HepG2 (cell line): Measurements from ENCODE around the gene MAVS. TPM values are rescaled to one million over a fixed set of nuclear protein-coding genes. Genes with fewer than 3 reads are reported as not detected.
A peak's percentile ranks its signal among the peaks of the same experiment; 100 is the strongest.

Source experiments
- AGO2 ChIP-seq: fragments of 200-400 bp; formaldehyde crosslinking; optimal IDR thresholded peaks from 2 replicates; pipeline ENCODE3; 2017; ENCODE audit warnings: mild to moderate bottlenecking, low read depth, low read length, moderate library complexity
- AKAP8 ChIP-seq: sonication (generic); formaldehyde crosslinking; IDR thresholded peaks from 2 replicates; pipeline ENCODE4 v1.5.1; 2020; ENCODE audit warnings: mild to moderate bottlenecking, missing genetic modification reagents
- DR1 ChIP-seq: sonication (generic); formaldehyde crosslinking; IDR thresholded peaks from 2 replicates; pipeline ENCODE4 v1.8.0; 2021; ENCODE audit warnings: mild to moderate bottlenecking, missing genetic modification reagents, inconsistent platforms
- ELF3 ChIP-seq: IDR thresholded peaks from 2 replicates; pipeline ENCODE4 v1.6.1; 2016; ENCODE audit warnings: missing genetic modification reagents, missing compliant biosample characterization
- ETV6 ChIP-seq: sonication (generic); formaldehyde crosslinking; conservative IDR thresholded peaks from 2 replicates; pipeline ENCODE4 v1.4.0; 2020; ENCODE audit warnings: missing genetic modification reagents
- GFI1 ChIP-seq: sonication (generic); formaldehyde crosslinking; IDR thresholded peaks from 2 replicates; pipeline ENCODE4 v1.5.0; 2020; ENCODE audit warnings: missing genetic modification reagents, mild to moderate bottlenecking, borderline replicate concordance
- HMGXB4 ChIP-seq, 2 experiments: sonication (generic) in 1 of 2; formaldehyde crosslinking in 1 of 2; IDR thresholded peaks; 2 replicates each; pipeline versions ENCODE4 v1.4.0 to v1.6.1; 2018 to 2020; ENCODE audit warnings: missing genetic modification reagents in 2 of 2, borderline replicate concordance in 1 of 2, low read depth in 1 of 2, mild to moderate bottlenecking in 1 of 2, missing biosample characterization in 1 of 2
- KDM6A ChIP-seq: IDR thresholded peaks from 2 replicates; pipeline ENCODE4 v1.6.1; 2016; ENCODE audit warnings: low read depth
- MIXL1 ChIP-seq: IDR thresholded peaks from 2 replicates; pipeline ENCODE4 v1.6.1; 2016
- RAD51 ChIP-seq: fragments of 450-650 bp; IDR thresholded peaks from 2 replicates; pipeline ENCODE4 v1.6.1; 2016; ENCODE audit warnings: borderline replicate concordance
- RBFOX2 ChIP-seq: fragments of 200-400 bp; formaldehyde crosslinking; IDR thresholded peaks from 2 replicates; pipeline ENCODE4 v1.6.1; 2017; ENCODE audit warnings: low read depth, mild to moderate bottlenecking, low read length
- SAFB2 ChIP-seq: sonication (generic); formaldehyde crosslinking; IDR thresholded peaks from 2 replicates; pipeline ENCODE4 v1.5.1; 2020; ENCODE audit warnings: missing genetic modification reagents, low read depth, mild to moderate bottlenecking, borderline replicate concordance
- SMC3 ChIP-seq: IDR thresholded peaks from 2 replicates; pipeline ENCODE4 v1.6.1; 2011; ENCODE audit warnings: low read length, improper control_type of control experiment
- STAT5B ChIP-seq: sonication (generic); formaldehyde crosslinking; IDR thresholded peaks from 2 replicates; pipeline ENCODE4 v1.4.0; 2020; ENCODE audit warnings: missing genetic modification reagents
- TARDBP ChIP-seq: sonication (generic); formaldehyde crosslinking; IDR thresholded peaks from 2 replicates; pipeline ENCODE4 v1.8.0; 2022; ENCODE audit warnings: mild to moderate bottlenecking, missing genetic modification reagents
- ZBTB21 ChIP-seq: sonication (generic); formaldehyde crosslinking; IDR thresholded peaks from 2 replicates; pipeline ENCODE4 v1.4.0; 2020; ENCODE audit warnings: missing genetic modification reagents
- ZKSCAN1 ChIP-seq: fragments of 150-350 bp; IDR thresholded peaks from 2 replicates; pipeline ENCODE4 v1.6.1; 2014; ENCODE audit warnings: low read length
- ZNF138 ChIP-seq: sonication (generic); formaldehyde crosslinking; IDR thresholded peaks from 2 replicates; pipeline ENCODE4 v1.5.0; 2020; ENCODE audit warnings: mild to moderate bottlenecking, low read depth, missing genetic modification reagents
- ZNF224 ChIP-seq: sonication (generic); formaldehyde crosslinking; IDR thresholded peaks from 2 replicates; pipeline ENCODE4 v1.5.0; 2020; ENCODE audit warnings: mild to moderate bottlenecking, missing genetic modification reagents
- ZNF253 ChIP-seq: sonication (generic); formaldehyde crosslinking; IDR thresholded peaks from 2 replicates; pipeline ENCODE4 v1.8.0; 2022; ENCODE audit warnings: mild to moderate bottlenecking, missing genetic modification reagents, borderline replicate concordance
- ZNF335 ChIP-seq: sonication (generic); formaldehyde crosslinking; IDR thresholded peaks from 2 replicates; pipeline ENCODE4 v1.4.0; 2020; ENCODE audit warnings: missing genetic modification reagents
- ZNF354B ChIP-seq: sonication (generic); formaldehyde crosslinking; IDR thresholded peaks from 2 replicates; pipeline ENCODE4 v1.8.0; 2022; ENCODE audit warnings: mild to moderate bottlenecking, missing genetic modification reagents
- ZNF451 ChIP-seq: sonication (generic); formaldehyde crosslinking; IDR thresholded peaks from 2 replicates; pipeline ENCODE4 v1.5.0; 2020; ENCODE audit warnings: mild to moderate bottlenecking, missing genetic modification reagents
- ZNF577 ChIP-seq: sonication (generic); formaldehyde crosslinking; IDR thresholded peaks from 2 replicates; pipeline ENCODE4 v1.4.0; 2020; ENCODE audit warnings: mild to moderate bottlenecking, low read depth, missing genetic modification reagents, borderline replicate concordance
- ZNF780A ChIP-seq: sonication (generic); formaldehyde crosslinking; IDR thresholded peaks from 2 replicates; pipeline ENCODE4 v1.8.0; 2022; ENCODE audit warnings: mild to moderate bottlenecking, missing genetic modification reagents, moderate library complexity
- polyA plus RNA-seq, 8 experiments: library from polyadenylated mRNA; depleted of rRNA in 3 of 8; stranded (reverse) in 7 of 8; unstranded in 1 of 8; fragments of >200 nt; fragmentation: Illumina TruSeq in 4 of 8; extraction: Trizol in 4 of 8; gene quantifications; 2 replicates each; pipeline versions ENCODE4 v1.2.1 to v1.2.3, GENCODE V29; 2011 to 2016; ENCODE audit warnings: low read depth in 4 of 8, missing spikeins in 1 of 8, mixed read lengths in 1 of 8; ENCODE audit not compliant: insufficient read depth in 1 of 8
- total RNA-seq, 5 experiments: library from RNA; depleted of rRNA; stranded (reverse); fragments of >200 nt; fragmentation: Illumina TruSeq; extraction: Trizol; gene quantifications; 2 replicates each; pipeline ENCODE4 v1.2.3, GENCODE V29; 2016; ENCODE audit warnings: low read depth in 1 of 5
- TF ChIP-seq, protein P1 (sequence below): IDR thresholded peaks from 2 replicates; pipeline ENCODE4 v1.6.1; 2016; ENCODE audit warnings: missing genetic modification reagents, missing compliant biosample characterization
- TF ChIP-seq, protein P2 (sequence below): sonication (generic); formaldehyde crosslinking; IDR thresholded peaks from 2 replicates; pipeline ENCODE4 v1.5.1; 2020; ENCODE audit warnings: mild to moderate bottlenecking, missing genetic modification reagents
- TF ChIP-seq, protein P3 (sequence below): IDR thresholded peaks from 2 replicates; pipeline ENCODE4 v1.6.1; 2016; ENCODE audit warnings: mild to moderate bottlenecking

Gene MAVS
- total and polyA plus RNA-seq, 2 of the 13 experiments (the other 11 are each of a cell fraction or from before 2014, with no cell fraction given), result 27.3 to 36.6 TPM

DNA sequence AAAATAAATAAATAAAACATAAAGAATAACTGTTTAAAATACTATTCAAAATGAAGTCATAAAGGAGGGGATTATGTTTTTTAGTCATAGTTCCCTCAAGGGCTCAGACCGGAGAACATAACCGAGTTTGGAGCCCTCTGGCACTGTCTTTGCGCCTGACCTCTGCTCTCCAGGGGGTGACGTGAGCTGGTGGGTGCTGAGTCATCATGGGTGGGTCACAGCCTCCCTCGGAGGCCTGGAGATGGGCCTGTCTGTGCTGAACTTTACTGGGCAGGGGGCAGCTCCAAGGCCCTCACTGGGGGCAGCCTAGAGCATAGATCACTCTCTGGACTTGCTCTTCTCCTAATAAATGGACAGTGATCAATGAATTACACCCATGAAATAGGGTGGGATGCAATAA, 3.1 kb upstream of the MAVS start (continued):
- TF ChIP-seq SAFB2 (CRISPR knock-in tag) (no peak), ZNF451 (CRISPR knock-in tag) (no peak), ZNF780A (CRISPR knock-in tag) (no peak), ZKSCAN1 (no peak), ZNF138 (CRISPR knock-in tag) (no peak), ETV6 (CRISPR knock-in tag) (no peak), ZNF224 (CRISPR knock-in tag) (no peak), ELF3 (CRISPR knock-in tag) (peak; percentile 37; the same call in 1 of the 2 replicates), MIXL1 (CRISPR knock-in tag) (no peak), ZNF577 (no peak), ZNF354B (no peak), KDM6A (no peak), TARDBP (no peak), ZNF335 (CRISPR knock-in tag) (no peak), AGO2 (no peak), RBFOX2 (no peak), DR1 (CRISPR knock-in tag) (no peak), AKAP8 (CRISPR knock-in tag) (no peak), STAT5B (CRISPR knock-in tag) (no peak), HMGXB4 (CRISPR knock-in tag; IDR thresholded peaks at IDR 0.05; ENCODE audit: borderline replicate concordance in 1 of 2, low read depth in 1 of 2) (peak in 1 of 2 experiments; percentile 43; a peak in 1 of 4 replicates), SMC3 (no peak), ZBTB21 (CRISPR knock-in tag) (peak; percentile 61; the same call in 1 of the 2 replicates), GFI1 (no peak), ZNF253 (CRISPR knock-in tag) (no peak), RAD51 (no peak)
- TF ChIP-seq, protein P1, sequence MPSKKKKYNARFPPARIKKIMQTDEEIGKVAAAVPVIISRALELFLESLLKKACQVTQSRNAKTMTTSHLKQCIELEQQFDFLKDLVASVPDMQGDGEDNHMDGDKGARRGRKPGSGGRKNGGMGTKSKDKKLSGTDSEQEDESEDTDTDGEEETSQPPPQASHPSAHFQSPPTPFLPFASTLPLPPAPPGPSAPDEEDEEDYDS (CRISPR knock-in tag), result no peak
- TF ChIP-seq, protein P2, sequence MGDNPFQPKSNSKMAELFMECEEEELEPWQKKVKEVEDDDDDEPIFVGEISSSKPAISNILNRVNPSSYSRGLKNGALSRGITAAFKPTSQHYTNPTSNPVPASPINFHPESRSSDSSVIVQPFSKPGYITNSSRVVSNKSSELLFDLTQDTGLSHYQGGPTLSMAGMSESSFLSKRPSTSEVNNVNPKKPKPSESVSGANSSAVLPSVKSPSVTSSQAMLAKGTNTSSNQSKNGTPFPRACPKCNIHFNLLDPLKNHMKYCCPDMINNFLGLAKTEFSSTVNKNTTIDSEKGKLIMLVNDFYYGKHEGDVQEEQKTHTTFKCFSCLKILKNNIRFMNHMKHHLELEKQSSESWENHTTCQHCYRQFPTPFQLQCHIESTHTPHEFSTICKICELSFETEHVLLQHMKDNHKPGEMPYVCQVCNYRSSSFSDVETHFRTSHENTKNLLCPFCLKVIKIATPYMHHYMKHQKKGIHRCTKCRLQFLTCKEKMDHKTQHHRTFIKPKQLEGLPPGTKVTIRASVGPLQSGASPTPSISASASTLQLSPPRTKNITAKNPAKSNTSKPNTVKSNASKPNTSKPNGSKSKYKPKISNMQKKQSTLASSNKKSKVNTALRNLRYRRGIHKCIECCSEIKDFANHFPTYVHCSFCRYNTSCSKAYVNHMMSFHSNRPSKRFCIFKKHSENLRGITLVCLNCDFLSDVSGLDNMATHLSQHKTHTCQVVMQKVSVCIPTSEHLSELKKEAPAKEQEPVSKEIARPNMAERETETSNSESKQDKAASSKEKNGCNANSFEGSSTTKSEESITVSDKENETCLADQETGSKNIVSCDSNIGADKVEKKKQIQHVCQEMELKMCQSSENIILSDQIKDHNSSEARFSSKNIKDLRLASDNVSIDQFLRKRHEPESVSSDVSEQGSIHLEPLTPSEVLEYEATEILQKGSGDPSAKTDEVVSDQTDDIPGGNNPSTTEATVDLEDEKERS (CRISPR knock-in tag), result no peak
- TF ChIP-seq, protein P3, sequence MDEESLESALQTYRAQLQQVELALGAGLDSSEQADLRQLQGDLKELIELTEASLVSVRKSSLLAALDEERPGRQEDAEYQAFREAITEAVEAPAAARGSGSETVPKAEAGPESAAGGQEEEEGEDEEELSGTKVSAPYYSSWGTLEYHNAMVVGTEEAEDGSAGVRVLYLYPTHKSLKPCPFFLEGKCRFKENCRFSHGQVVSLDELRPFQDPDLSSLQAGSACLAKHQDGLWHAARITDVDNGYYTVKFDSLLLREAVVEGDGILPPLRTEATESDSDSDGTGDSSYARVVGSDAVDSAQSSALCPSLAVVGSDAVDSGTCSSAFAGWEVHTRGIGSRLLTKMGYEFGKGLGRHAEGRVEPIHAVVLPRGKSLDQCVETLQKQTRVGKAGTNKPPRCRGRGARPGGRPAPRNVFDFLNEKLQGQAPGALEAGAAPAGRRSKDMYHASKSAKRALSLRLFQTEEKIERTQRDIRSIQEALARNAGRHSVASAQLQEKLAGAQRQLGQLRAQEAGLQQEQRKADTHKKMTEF (CRISPR knock-in tag), result peak; percentile 38; the same call in 1 of the 2 replicates
